K562 (cell line): Measurements from ENCODE around the gene AKR1D1. TPM values are rescaled to one million over a fixed set of nuclear protein-coding genes. Genes with fewer than 3 reads are reported as not detected.

Source experiments
- CHD7 ChIP-seq: fragments of 200-600 bp; sonication (generic); IDR thresholded peaks from one replicate; pipeline ENCODE4 v1.6.1; 2012; ENCODE audit warnings: mild to moderate bottlenecking, low read depth, low read length, inconsistent platforms
- NR2C1 ChIP-seq, 2 experiments: fragments of 450-650 bp; IDR thresholded peaks; 2 replicates each; pipeline ENCODE4 v1.6.1; 2017; ENCODE audit warnings: mild to moderate bottlenecking in 2 of 2, antibody characterized with exemption in 1 of 2, inconsistent platforms in 1 of 2, missing compliant biosample characterization in 1 of 2, missing genetic modification characterization in 1 of 2
- SAFB ChIP-seq: fragments of 200-400 bp; formaldehyde crosslinking; IDR thresholded peaks from 2 replicates; pipeline ENCODE4 v1.6.1; 2017; ENCODE audit warnings: low read depth, low read length, borderline replicate concordance
- SMAD3 ChIP-seq: fragments of 450-650 bp; formaldehyde crosslinking; conservative IDR thresholded peaks from 2 replicates; pipeline ENCODE4 v1.4.0; 2020; ENCODE audit warnings: mild to moderate bottlenecking
- ZKSCAN8 ChIP-seq: fragments of 200-800 bp; sonication (Bioruptor generic); IDR thresholded peaks from 2 replicates; pipeline ENCODE4 v1.6.1; 2016; ENCODE audit warnings: missing genetic modification characterization, missing compliant biosample characterization
- polyA plus RNA-seq, 8 experiments: library from polyadenylated mRNA; depleted of rRNA in 4 of 8; stranded (reverse) in 5 of 8; unstranded in 3 of 8; fragments of >200 nt; fragmentation: Nextera tagmentation in 2 of 8; fragmentation: Illumina TruSeq in 1 of 8; extraction: Ambion mirVana in 2 of 8; extraction: Trizol in 1 of 8; gene quantifications; 2 replicates each; pipeline versions ENCODE4 v1.2.1 to v1.2.3, GENCODE V29; 2011 to 2014; ENCODE audit warnings: inconsistent platforms in 1 of 8, missing spikeins in 1 of 8
- total RNA-seq, 7 experiments: library from RNA; depleted of rRNA in 6 of 7; stranded (reverse); fragments of >200 nt in 6 of 7; fragmentation: Illumina TruSeq in 2 of 7; extraction: Trizol in 2 of 7; gene quantifications; 2 replicates each; pipeline versions ENCODE4 v1.2.1 to v1.2.3, GENCODE V29; 2011 to 2021; ENCODE audit warnings: low replicate concordance in 1 of 7

The AKR1D1 gene
- total and polyA plus RNA-seq, 9 of the 15 experiments (the other 6 are each of a cell fraction or from before 2014, with no cell fraction given) = not detected

GRCh38 chr7:138081868-138082267 is 5.6 kb downstream of the AKR1D1 start (continued):
- TF ChIP-seq CHD7 (no peak), ZKSCAN8 (CRISPR knock-in tag) (no peak), NR2C1 (IDR thresholded peaks at IDR 0.05) (no peak), NR2C1 (tag; IDR thresholded peaks at IDR 0.05) (no peak), SAFB (no peak), SMAD3 (no peak)
